ENCODE results near the gene ZNF805. TPM values are rescaled to one million over a fixed set of nuclear protein-coding genes. Genes with fewer than 3 reads are reported as not detected.

The ZNF805 gene
- total and polyA plus RNA-seq, 2 donors (not counting 3 experiments of a cell fraction or from before 2014, with no cell fraction given), result 1.6 to 8.6 TPM

DNA sequence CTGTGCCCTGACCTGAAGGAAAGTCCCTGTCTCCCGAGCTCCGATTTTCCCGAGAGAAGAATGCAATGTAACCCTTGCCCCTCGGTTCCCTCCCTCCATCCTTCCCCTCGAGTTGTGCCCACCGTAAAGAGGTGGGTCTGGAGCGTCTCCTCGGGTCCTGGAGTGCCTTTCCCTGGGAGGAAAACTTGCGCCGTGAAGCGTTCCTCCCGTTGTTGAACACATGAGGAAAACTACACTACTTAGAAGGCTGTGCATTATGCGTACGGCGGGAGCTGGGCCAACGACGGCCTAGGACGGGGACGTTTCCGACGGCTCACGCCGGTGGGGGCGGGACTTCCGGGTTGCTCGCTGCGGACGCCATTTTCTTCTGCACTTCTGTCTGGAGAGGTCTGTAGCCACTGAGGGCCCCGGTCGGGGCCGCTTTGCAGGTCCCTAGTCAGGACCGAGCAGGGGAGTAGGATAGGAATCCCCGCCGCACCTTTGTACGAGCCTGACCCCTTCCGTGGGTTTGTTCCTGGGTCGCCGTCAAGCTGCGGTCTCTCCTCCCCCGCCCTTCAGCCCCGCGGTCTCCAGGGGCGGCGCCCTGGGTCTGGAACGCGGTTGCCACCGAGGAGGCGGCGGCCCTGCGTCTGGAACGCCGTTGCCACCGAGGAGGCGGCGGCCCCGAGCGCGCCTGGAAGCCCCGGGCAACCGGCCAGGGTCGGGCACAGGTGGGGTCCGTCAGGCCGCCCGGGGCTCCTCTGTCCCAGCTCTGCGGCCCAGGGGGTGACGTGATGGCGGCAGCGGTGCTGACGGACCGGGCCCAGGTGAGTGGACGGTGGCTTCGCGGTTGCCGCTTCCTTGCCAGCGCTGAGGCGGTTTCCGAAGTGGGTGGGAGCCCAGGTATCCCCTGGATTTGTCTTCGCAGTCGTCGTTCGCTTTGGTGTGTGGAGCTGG lies 49.0 kb upstream of the ZNF805 start, which contains the start of gene ZNF264:
TSS of gene ZNF264 (plus strand) at position 360 of the 936 bp plus-strand sequence. CDS start at position 774, 414 bp downstream.
- H3K9me3 ChIP-seq (replicated peaks; ENCODE audit: control insufficient read depth, insufficient read depth, low read length), result no peaks in the 10 kb centered on the region
- peak within 1 kb of the TSS; percentile 66 for H3K9ac ChIP-seq (replicated peaks; ENCODE audit: extremely low read depth, insufficient read depth, low read length)
- H3K4me2 ChIP-seq (ENCODE audit: insufficient read depth, low read length), result peak within 1 kb of the TSS; percentile 80
- DNase-seq (ENCODE audit: low read depth, low spot score) (peak; percentile 90), FAIRE-seq (peak; percentile 92)
- BruUV-seq (replicated peaks), result TSS peak; percentile 34
- H3K4me3 ChIP-seq (replicated peaks in 1 of 3; ENCODE audit: insufficient read depth in 1 of 3, low read depth in 1 of 3, low read length in 3 of 3), result peak within 1 kb of the TSS; percentile 22 to 80 (median 77)
- TF ChIP-seq JUN (IDR thresholded peaks at IDR 0.05; ENCODE audit: borderline replicate concordance, insufficient read depth, insufficient read length, low read depth) (no peak), EZH2 (IDR thresholded peaks at IDR 0.05; ENCODE audit: borderline replicate concordance, low read depth, low read length, severe bottlenecking) (no peak), POLR2AphosphoS5 (IDR thresholded peaks at IDR 0.05; ENCODE audit: insufficient read depth, low read depth, low read length) (peak; percentile 92), POLR2A (IDR thresholded peaks at IDR 0.05; ENCODE audit: low read depth, low read length) (peak; percentile 87), FOS (IDR thresholded peaks at IDR 0.05; ENCODE audit: borderline replicate concordance, insufficient read depth, low read length) (no peak)
- TF ChIP-seq, protein P1, sequence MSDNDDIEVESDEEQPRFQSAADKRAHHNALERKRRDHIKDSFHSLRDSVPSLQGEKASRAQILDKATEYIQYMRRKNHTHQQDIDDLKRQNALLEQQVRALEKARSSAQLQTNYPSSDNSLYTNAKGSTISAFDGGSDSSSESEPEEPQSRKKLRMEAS (IDR thresholded peaks at IDR 0.05; ENCODE audit: insufficient read depth, insufficient read length), result no peak
- H3K4me1 ChIP-seq (ENCODE audit: control insufficient read depth, extremely low read depth, insufficient read depth, low read length), result peaks cover 3% of the 10 kb centered on the region
- POLR2A ChIA-PET, result no interaction called here
- no peaks in the 10 kb centered on the region for H3K27me3 ChIP-seq (ENCODE audit: control insufficient read depth in 2 of 2, insufficient read depth in 2 of 2, low read length in 2 of 2)
- intact Hi-C loops (cut with micrococcal nuclease), result loop anchor here (1.0 kb wide), 3 partner anchors 49 to 129 kb away; partner anchors contain the start of genes ZNF543 and ZNF805
- peak within 1 kb of the TSS; percentile 40 for H3K27ac ChIP-seq (ENCODE audit: insufficient read depth, low read depth, low read length)
- CTCF ChIA-PET, result no interaction called here
- peak within 1 kb of the TSS; percentile 99 for H2AFZ ChIP-seq (ENCODE audit: low read depth, low read length)
- H3K9me1 ChIP-seq (replicated peaks; ENCODE audit: control insufficient read depth, extremely low read depth, insufficient read depth, low read length), result no peaks in the 10 kb centered on the region
- dilution Hi-C loops (cut with MboI; ENCODE audit: extremely low pct_ligation_motif_present, low sequenced_read_pairs), result no loop called here
- H4K20me1 ChIP-seq (replicated peaks; ENCODE audit: control insufficient read depth, extremely low read depth, insufficient read depth, low read length), result no peaks in the 10 kb centered on the region
- peaks cover 8 to 18% of the 10 kb centered on the region in 2 experiments for H3K36me3 ChIP-seq (ENCODE audit: control insufficient read depth in 2 of 2, extremely low read depth in 1 of 2, insufficient read depth in 2 of 2, low read length in 2 of 2)
- H3K79me2 ChIP-seq (ENCODE audit: control insufficient read depth, insufficient read depth, low read length), result peaks cover 26% of the 10 kb centered on the region

All from endothelial cell of umbilical vein (primary cell).